Common myeloid progenitor, CD34-positive (primary cell): ENCODE results near the gene DNTT.
A peak's percentile ranks its signal among the peaks of the same experiment; 100 is the strongest.

Experiments
- CTCF ChIA-PET: fragments of 350-600 bp; sonication (Branson Sonifier 250); formaldehyde crosslinking; loops from one replicate; lab custom pipeline; 2021; ENCODE audit warnings: antibody characterized with exemption; lab: Charles Lee
- POLR2A ChIA-PET: fragments of 350-600 bp; sonication (Branson Sonifier 250); formaldehyde crosslinking; loops from one replicate; lab custom pipeline; 2021; ENCODE audit warnings: antibody characterized with exemption; lab: Charles Lee
- DNase-seq, 3 donors: peaks; one replicate each; pipeline versions ENCODE4 v3.0.0 to v3.0.0-alpha.2; 2013
- H3K27ac ChIP-seq, 2 experiments: 1 replicate in 1 of 2; 2 replicates in 1 of 2; pipeline ENCODE4 v1.7.0; 2013; ENCODE audit warnings: inconsistent platforms in 2 of 2, low read length in 2 of 2, mild to moderate bottlenecking in 2 of 2, low read depth in 1 of 2, moderate library complexity in 1 of 2; ENCODE audit not compliant: severe bottlenecking in 2 of 2, insufficient read depth in 1 of 2, poor library complexity in 1 of 2
- H3K27me3 ChIP-seq, 5 experiments: replicated peaks in 2 of 5; 1 replicate in 3 of 5; 2 replicates in 2 of 5; pipeline versions ENCODE4 v1.6.1 to v1.7.0; 2013; ENCODE audit warnings: low read length in 4 of 5, mild to moderate bottlenecking in 2 of 5, moderate library complexity in 2 of 5, inconsistent platforms in 1 of 5; ENCODE audit not compliant: insufficient read depth in 5 of 5, control insufficient read depth in 4 of 5
- H3K36me3 ChIP-seq, 4 experiments: 1 replicate in 2 of 4; 2 replicates in 2 of 4; pipeline versions ENCODE4 v1.6.1 to v1.7.0; 2013; ENCODE audit warnings: low read length in 3 of 4, control low read depth in 1 of 4, mild to moderate bottlenecking in 1 of 4; ENCODE audit not compliant: control insufficient read depth in 4 of 4, insufficient read depth in 4 of 4
- H3K4me1 ChIP-seq, 4 experiments: 1 replicate in 3 of 4; 2 replicates in 1 of 4; pipeline versions ENCODE4 v1.6.1 to v1.7.1; 2013; ENCODE audit warnings: low read length in 3 of 4, mild to moderate bottlenecking in 3 of 4, control low read depth in 1 of 4, inconsistent platforms in 1 of 4, moderate library complexity in 1 of 4; ENCODE audit not compliant: control insufficient read depth in 4 of 4, insufficient read depth in 4 of 4; ENCODE audit errors: control extremely low read depth in 1 of 4
- H3K4me3 ChIP-seq, 7 experiments: 1 replicate in 4 of 7; 2 replicates in 3 of 7; pipeline versions ENCODE4 v1.5.1 to v1.7.0; 2013; ENCODE audit warnings: mild to moderate bottlenecking in 7 of 7, low read length in 6 of 7, moderate library complexity in 6 of 7, inconsistent platforms in 2 of 7, low read depth in 2 of 7, control low read depth in 1 of 7; ENCODE audit not compliant: insufficient read depth in 4 of 7, control insufficient read depth in 1 of 7; ENCODE audit errors: extremely low read depth in 1 of 7
- H3K9me3 ChIP-seq, 5 experiments: 1 replicate in 4 of 5; 2 replicates in 1 of 5; pipeline versions ENCODE4 v1.6.1 to v1.7.1; 2013; ENCODE audit warnings: low read length in 4 of 5, mild to moderate bottlenecking in 2 of 5, inconsistent platforms in 1 of 5, low read depth in 1 of 5, moderate library complexity in 1 of 5; ENCODE audit not compliant: control insufficient read depth in 4 of 5, insufficient read depth in 2 of 5; ENCODE audit errors: control extremely low read depth in 1 of 5
- WGBS: methylation state at CpG from one replicate; pipeline ENCODE4 v1.1.5; 2013; ENCODE audit not compliant: insufficient coverage; 5-methylcytosine and 5-hydroxymethylcytosine counted together

The DNTT gene

GRCh38 chr10:96365571-96365970 is 61.3 kb downstream of the DNTT start:
- 100% methylated on average over 3 of the region's 3 CpGs for WGBS
- CTCF ChIA-PET: interaction anchor here (1.7 to 3.7 kb wide), 2 partner anchors 9 to 11 kb away, joined by 5 to 29 read pairs; no protein-coding TSS in a partner anchor
- POLR2A ChIA-PET: no interaction called here
- Histone ChIP-seq H3K4me3 (no peak overlapping the region), H3K27me3 (peaks cover 0 to 2% (median 0%) of the 10 kb centered on the region in 5 experiments), H3K36me3 (no peaks in the 10 kb centered on the region), H3K9me3 (peaks cover 0 to 1% (median 0%) of the 10 kb centered on the region in 5 experiments), H3K4me1 (no peaks in the 10 kb centered on the region), H3K27ac (no peak overlapping the region)
- no peak for DNase-seq

GRCh38 chr10:96366508-96366907 is 62.3 kb downstream of the DNTT start:
- ChIA-PET CTCF (interaction anchor here (3.7 kb wide), 1 partner anchor 10 kb away, joined by 29 read pairs; no protein-coding TSS in a partner anchor), POLR2A (no interaction called here)
- Histone ChIP-seq H3K36me3 (no peaks in the 10 kb centered on the region), H3K4me1 (no peaks in the 10 kb centered on the region), H3K9me3 (peaks cover 0 to 1% (median 0%) of the 10 kb centered on the region in 5 experiments), H3K4me3 (no peak overlapping the region), H3K27ac (no peak overlapping the region), H3K27me3 (peaks cover 0 to 2% (median 0%) of the 10 kb centered on the region in 5 experiments)
- DNase-seq: no peak
- 100% methylated on average over 3 of the region's 3 CpGs for WGBS

DNA sequence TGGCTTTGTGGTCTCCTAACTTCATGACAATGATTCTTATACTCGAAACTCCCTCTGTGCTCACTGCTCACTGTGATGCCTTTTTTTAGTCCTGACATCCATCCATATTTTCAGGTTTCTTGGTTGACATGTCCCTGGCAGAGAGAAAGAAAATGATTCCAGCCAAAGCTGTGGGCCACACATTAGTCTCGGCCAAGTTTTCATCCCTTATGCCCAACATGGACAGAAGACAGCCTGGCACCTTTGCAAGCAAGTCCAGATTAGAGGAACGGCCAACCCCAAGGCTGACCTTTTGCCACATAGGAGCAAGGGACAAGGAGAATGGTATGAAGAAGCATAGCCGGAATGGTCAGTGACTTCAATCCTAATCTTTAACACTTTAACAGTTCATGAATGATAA is 63.2 kb downstream of the DNTT start:
- H3K27ac ChIP-seq: no peak overlapping the region
- peaks cover 0 to 5% (median 0%) of the 10 kb centered on the region in 5 experiments for H3K27me3 ChIP-seq
- WGBS: 85% methylated on average over 2 of the region's 4 CpGs
- H3K4me1 ChIP-seq: no peaks in the 10 kb centered on the region
- POLR2A ChIA-PET: no interaction called here
- DNase-seq: no peak
- H3K4me3 ChIP-seq: no peak overlapping the region
- H3K36me3 ChIP-seq: no peaks in the 10 kb centered on the region
- peaks cover 0 to 1% (median 0%) of the 10 kb centered on the region in 5 experiments for H3K9me3 ChIP-seq
- CTCF ChIA-PET: interaction anchor here (1.0 to 3.7 kb wide), 3 partner anchors 9 to 27 kb away, joined by 3 to 29 read pairs (median 4); no protein-coding TSS in a partner anchor

DNA sequence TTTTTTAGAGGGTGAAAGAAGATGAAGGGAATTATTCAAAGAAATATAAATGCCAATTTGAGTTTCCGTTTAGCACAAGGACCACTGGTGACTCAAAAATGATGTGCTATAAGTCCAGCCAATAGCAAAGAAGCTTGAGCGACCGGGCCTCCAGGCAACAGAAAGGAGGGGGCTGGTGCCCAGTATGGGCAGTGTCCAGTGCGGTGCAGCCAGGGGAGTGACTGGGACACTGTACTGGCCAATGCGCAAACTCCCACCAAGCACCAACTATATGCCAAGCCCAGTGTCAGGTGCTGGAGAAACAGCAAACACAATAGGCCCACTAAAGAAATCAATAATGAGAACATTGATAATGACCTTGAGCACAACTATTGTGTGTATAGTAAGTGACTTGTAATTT is 64.7 kb downstream of the DNTT start:
- no peaks in the 10 kb centered on the region for H3K4me1 ChIP-seq
- H3K27me3 ChIP-seq: peaks cover 0 to 5% (median 0%) of the 10 kb centered on the region in 5 experiments
- CTCF ChIA-PET: interaction anchor here (0.7 kb wide), 1 partner anchor 353 kb away, joined by 3 read pairs; no protein-coding TSS in a partner anchor
- POLR2A ChIA-PET: no interaction called here
- no peaks in the 10 kb centered on the region for H3K36me3 ChIP-seq
- no peak overlapping the region for H3K27ac ChIP-seq
- H3K9me3 ChIP-seq: no peaks in the 10 kb centered on the region
- no peak overlapping the region for H3K4me3 ChIP-seq
- DNase-seq: no peak
- WGBS: 93% methylated on average over 3 of the region's 5 CpGs

DNA sequence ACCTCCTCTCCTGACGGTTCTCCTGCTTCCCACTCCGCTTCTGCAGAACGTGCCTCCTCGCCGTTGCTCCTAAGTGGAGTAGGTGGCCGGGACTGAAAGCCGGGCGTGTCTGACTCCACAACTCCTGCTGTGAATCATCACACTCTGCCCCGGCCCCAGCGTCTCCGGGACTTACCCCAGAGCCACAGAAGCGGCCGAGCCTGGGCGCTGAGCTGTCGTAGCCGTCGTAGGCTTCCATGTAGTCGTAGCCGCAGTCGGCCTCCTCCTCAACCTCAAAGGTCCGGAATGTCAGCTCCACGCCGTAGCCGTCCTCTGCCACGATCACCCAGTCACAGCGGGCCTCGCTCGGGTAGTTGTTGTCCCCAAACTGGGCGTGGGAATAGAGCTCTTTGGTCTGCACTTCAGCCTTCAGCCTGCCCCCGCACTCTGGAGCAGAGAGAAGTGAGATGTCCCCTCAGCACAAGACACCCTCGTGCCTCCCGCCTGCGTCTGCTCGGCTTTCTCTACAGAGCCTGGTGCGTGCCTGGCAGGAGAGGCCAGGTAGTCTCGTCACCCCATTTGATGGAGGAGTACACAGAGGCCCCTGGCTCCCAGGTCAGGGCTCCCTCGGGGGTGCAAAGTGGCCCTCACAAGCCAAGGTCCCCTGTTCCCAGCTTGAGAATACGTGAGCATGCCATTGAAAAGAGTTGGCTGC is 65.8 kb downstream of the DNTT start:
- Histone ChIP-seq H3K4me3 (no peak overlapping the region), H3K9me3 (no peaks in the 10 kb centered on the region), H3K4me1 (peaks cover 0 to 6% (median 2%) of the 10 kb centered on the region in 4 experiments), H3K27me3 (peaks cover 0 to 5% (median 0%) of the 10 kb centered on the region in 5 experiments), H3K36me3 (no peaks in the 10 kb centered on the region), H3K27ac (no peak overlapping the region)
- 93% methylated on average over 38 of the region's 38 CpGs for WGBS
- DNase-seq: no peak
- ChIA-PET POLR2A (no interaction called here), CTCF (interaction anchor here (0.5 to 4.5 kb wide), 13 partner anchors 8 to 359 kb away, joined by 3 to 19 read pairs (median 4); no protein-coding TSS in a partner anchor)

- 35% methylated on average over 16 of the region's 16 CpGs for WGBS
- no peaks in the 10 kb centered on the region for H3K36me3 ChIP-seq
- no peak overlapping the region for H3K4me3 ChIP-seq
- no peak overlapping the region for H3K27ac ChIP-seq
- POLR2A ChIA-PET: no interaction called here
- CTCF ChIA-PET: interaction anchor here (0.5 to 4.5 kb wide), 16 partner anchors 9 to 359 kb away, joined by 3 to 19 read pairs (median 4); no protein-coding TSS in a partner anchor
- H3K27me3 ChIP-seq: peaks cover 0 to 5% (median 0%) of the 10 kb centered on the region in 5 experiments
- H3K9me3 ChIP-seq: no peaks in the 10 kb centered on the region
- H3K4me1 ChIP-seq: peaks cover 0 to 10% (median 5%) of the 10 kb centered on the region in 4 experiments
- DNase-seq: peak; percentile 45 to 67 (median 60)
Measured at GRCh38 chr10:96370584-96371157, 66.4 kb downstream of the DNTT start.
